CD4-positive, alpha-beta T cell treated with Interleukin-2 at 100 ng/mL for 4 hours (primary cell): ENCODE results near the gene DCAF8L2.
"Not testable (repeated sequence)": the region's sequence is repeated elsewhere in the genome, so short reads cannot be mapped to it uniquely, and the experiment has no call there.

Experiments used
- DNase-seq: peaks from one replicate; pipeline ENCODE4 v3.0.0-alpha.2; 2020; ENCODE audit warnings: low spot score

DCAF8L2 gene

GRCh38 chrX:27590044-27590443, at the start of gene DCAF8L2:
Gene DCAF8L2, plus strand, starts transcription at chrX:27590344. Its CDS starts 156,552 bp downstream, at chrX:27746896.
- DNase-seq, result no peak

DNA sequence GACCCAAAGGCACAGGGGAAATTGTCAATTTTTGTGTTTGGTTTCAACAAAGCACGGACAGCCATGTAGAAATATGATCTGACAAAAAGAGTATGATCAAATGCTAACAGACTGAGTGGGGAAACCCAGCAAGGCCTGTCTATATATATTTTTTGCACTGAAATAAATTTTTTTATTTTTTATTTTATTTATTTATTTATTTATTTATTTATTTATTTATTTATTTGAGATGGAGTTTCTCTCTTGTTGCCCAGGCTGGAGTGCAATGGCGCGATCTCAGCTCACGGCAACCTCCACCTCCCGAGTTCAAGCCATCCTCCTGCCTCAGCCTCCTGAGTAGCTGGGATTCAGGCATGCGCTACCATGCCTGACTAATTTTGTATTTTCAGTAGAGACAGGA, 49.0 kb upstream of the DCAF8L2 start:
- DNase-seq, result not testable (repeated sequence)

GRCh38 chrX:27548624-27549023, 41.5 kb upstream of the DCAF8L2 start:
- DNase-seq, result no peak

DNA sequence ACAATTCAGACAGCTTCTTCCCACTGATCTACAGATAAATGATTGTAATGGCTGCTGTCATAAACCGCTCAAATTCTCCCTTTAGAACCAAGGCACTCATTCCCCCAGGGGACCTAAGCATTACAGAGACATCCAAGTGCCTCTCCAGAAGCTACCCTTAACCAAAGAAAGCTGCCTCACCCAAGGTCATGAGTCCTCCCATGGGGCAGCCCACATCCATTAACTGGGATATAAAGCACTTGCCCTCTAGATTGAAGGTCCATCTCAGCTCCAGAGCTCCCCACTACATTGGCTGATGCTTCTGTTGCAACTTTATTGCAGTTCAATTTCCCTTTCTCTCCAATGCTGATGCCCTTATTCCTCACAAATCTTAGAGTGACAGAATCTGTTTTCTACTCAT, 40.5 kb upstream of the DCAF8L2 start:
- no peak for DNase-seq

- DNase-seq, result no peak
Observed at GRCh38 chrX:27555514-27555913, 34.6 kb upstream of the DCAF8L2 start.

DNA sequence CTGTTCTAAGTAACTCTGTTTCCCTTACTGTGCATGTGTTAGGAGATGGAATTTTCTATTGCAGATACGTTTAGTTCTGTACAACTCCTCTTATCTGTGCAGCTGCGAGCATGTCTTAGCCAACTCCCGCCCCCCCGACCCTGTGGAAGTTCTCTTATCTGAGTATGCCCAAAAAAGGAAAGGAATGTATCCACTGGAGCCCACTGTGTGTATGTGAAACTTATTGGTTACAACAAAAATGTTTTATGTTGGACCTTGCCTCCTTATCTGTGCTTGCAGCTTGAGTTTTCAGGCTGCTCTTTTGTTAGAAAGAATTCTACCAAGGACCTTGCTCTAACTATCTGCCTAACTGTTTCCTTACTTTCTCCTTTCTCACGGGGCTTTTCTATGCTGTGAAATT, 24.2 kb upstream of the DCAF8L2 start:
- DNase-seq, result no peak

- DNase-seq, result no peak
Observed at GRCh38 chrX:27571164-27571563, 19.0 kb upstream of the DCAF8L2 start.

- no peak for DNase-seq
Observed at GRCh38 chrX:27575565-27575964, 14.6 kb upstream of the DCAF8L2 start.

DNA sequence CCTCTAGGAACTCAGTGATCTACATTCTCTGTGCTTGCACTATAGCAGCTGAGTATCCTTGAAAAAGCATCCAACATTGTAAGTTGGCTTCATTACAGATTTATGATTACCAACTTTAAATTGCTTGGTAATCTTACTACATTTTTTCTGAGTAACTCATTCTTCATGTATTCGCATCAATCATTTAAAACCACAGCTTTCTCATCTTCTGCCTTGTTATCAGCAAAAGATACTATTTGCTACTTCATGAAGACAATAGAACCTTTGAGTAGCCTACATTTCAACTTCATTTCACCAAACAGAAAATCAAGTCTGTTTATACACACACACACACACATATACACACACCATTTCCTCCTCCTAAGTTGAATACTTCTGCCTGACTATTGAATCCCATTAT, 6.2 kb upstream of the DCAF8L2 start:
- DNase-seq, result no peak

- no peak for DNase-seq
Observed at GRCh38 chrX:27591938-27592337, 1.8 kb downstream of the DCAF8L2 start.

DNA sequence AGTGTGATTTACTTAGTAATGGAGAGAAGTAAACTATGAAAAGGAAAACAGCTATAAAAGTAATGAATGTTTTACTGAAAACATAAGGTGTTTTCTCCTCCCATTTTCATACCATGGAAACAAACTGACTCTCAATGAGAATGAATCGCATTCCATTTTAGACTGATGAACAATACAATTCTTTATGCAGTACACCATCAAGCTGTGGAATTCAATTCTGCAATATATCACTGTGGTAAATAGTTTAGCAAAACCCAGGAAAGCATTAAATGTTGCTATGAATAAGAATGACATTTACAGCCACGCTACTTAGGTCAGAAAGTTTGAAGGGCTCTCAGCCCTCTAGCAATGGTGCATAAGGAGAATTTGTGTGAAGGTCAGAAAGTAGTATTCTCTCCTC, 7.4 kb downstream of the DCAF8L2 start:
- no peak for DNase-seq

- no peak for DNase-seq
Observed at GRCh38 chrX:27598312-27598711, 8.2 kb downstream of the DCAF8L2 start.

DNA sequence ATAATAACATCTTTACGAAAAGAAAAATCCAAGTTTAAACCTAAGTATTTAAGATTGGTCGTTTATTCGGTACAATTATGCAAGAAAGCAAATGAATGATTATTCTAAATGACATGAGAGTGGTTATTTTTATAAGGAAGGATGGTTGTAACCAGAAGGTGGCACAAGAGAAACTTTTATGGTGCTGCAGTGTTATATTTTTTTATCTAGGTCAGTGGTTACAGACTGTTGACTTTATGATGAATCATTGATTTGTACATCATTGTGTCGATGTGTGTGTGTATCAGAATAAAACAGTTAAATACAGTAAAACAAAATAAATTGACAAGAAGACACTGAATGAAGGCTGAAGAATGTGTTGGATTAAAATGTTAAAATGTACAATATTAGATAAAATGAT, 9.8 kb downstream of the DCAF8L2 start:
- no peak for DNase-seq

- DNase-seq, result no peak
Observed at GRCh38 chrX:27600686-27601085, 10.5 kb downstream of the DCAF8L2 start.

DNA sequence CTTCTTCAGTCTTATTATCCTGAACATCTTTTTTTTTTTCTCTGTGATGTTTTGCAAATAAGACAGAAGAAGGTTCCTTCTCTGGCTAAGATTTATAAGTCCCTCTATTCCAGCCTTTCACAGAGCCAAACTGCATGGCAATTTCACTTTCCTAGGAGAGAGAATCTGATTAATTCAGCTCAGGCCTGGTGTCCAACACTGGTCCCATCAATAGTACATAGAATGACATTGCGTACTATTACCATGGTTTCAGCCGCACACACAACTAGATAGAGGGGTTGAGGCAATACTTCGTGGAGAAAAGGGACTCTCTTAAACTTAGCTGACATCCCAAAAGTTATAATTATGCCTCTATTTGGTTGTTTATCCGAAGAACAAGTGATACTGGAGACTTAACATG, 18.5 kb downstream of the DCAF8L2 start:
- DNase-seq, result no peak

DNA sequence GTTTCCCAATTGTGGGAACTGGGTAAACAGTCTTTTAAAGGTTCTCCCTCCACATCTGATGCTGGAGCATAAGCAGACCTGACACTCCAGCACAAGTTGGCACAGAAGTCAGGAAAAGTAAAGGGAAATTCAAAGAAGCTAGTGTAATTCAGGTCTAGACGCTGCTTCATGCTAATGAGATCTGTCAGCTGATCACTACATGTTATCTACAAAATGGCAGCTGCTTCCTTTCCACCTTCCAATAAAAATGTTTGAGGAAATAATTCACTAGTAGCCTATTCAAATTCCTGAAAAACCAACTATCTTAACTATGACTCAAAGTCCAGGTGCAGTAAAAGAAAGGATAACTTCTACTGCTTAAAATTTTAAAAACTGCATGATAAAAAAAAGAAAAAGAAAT, 29.3 kb downstream of the DCAF8L2 start:
- no peak for DNase-seq

DNA sequence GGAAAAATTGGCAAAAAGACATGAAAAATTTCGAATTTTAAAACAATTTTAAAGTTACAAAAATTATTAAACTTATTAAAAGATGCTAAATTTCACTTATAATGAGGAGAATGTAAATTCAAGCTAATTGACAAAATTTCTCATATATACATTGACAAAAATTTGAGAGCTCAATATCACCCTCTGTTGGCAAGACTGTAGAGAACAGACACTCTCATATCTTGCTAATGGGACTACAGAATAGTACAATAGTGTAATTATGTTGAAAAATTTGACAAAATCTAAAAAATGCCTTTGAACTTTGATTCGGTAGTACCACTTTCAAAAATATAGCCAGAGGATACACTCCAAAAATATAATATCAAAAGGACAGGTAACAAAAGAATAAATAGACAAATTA, 29.8 kb downstream of the DCAF8L2 start:
- no peak for DNase-seq

GRCh38 chrX:27622883-27623282, 32.7 kb downstream of the DCAF8L2 start:
- DNase-seq, result no peak

- no peak for DNase-seq
Observed at GRCh38 chrX:27626066-27626465, 35.9 kb downstream of the DCAF8L2 start.

- DNase-seq, result no peak
Observed at GRCh38 chrX:27633328-27633727, 43.2 kb downstream of the DCAF8L2 start.

DNA sequence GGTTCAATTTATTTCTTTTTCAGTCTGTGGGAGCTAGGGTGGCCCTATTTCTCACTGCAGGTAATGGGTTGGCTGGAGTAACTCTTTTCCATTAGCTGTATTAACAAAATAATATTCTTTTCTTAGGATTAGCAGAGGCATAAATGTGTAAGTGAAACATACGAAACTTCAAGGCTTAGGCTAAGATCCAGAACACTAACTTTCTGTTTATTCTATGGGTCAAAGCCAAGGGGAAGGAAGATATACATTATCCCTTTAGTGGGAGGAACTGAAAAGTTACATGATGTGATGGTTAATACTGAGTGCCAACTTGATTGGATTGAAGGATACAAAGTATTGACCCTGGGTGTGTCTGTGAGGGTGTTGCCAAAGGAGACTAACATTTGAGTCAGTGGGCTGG, 66.4 kb downstream of the DCAF8L2 start:
- DNase-seq, result no peak

DNA sequence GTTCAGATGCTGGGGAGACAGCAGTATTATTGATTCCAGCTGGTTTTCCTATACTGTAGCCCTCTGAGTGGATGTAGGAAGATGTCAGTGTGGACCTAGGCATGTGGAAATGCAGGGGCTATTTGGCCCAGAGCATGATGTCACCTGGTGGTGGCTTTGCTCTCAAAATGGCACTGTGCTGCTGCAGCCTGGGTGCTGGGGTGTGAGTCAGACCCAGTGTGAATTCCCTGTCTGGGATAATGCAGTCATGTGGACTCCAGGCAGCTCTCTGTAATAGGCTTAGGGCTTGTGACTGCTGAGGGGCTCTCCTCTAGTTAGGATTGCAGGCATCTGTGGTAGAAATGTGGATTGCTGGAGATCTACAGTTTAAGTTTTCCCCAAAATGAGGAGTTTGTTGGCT, 70.7 kb downstream of the DCAF8L2 start:
- DNase-seq, result no peak

- no peak for DNase-seq
Observed at GRCh38 chrX:27671234-27671633, 81.1 kb downstream of the DCAF8L2 start.

GRCh38 chrX:27674491-27674890, 84.3 kb downstream of the DCAF8L2 start:
- no peak for DNase-seq

DNA sequence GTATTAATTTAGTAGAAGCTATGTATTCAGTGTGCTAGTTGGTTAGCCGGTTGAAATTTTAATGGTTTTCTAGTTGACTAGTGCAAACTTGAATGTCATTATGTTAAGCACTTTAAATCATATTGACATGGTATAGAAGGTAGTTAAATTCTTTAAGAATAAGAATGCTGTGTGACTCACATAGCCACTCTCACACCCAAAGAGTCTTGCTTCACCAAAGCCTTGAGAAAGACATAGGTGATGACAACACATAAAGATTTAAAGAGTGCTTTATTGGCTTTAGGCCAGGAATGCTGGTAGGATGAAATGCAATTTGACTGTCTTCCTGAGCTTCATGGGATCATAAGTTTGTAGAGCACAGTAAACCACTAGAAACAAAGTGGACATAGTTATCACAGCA, 85.3 kb downstream of the DCAF8L2 start:
- DNase-seq, result no peak
